Heart right ventricle (tissue), 16 donors: ENCODE results near the gene UBQLNL. TPM values are rescaled to one million over a fixed set of nuclear protein-coding genes. Genes with fewer than 3 reads are reported as not detected.
A peak's percentile ranks its signal among the peaks of the same experiment; 100 is the strongest.

Source experiments
- ATAC-seq, 8 donors: fragments of 200-7000 bp; cut with Tn5 transposase; one replicate each; pipeline ENCODE4 v1.9.1; 2020; ENCODE audit warnings: mild to moderate bottlenecking in 8 of 8, moderate library complexity in 8 of 8, moderate number of reproducible peaks in 1 of 8
- DNase-seq, 2 donors: peaks; one replicate each; pipeline ENCODE4 v3.0.0-alpha.2; 2020
- H3K27ac ChIP-seq, 10 donors: fragments of 200-600 bp; sonication (generic) in 2 of 10; one replicate each; pipeline versions ENCODE4 v1.5.0 to v1.8.0; 2020 to 2022; ENCODE audit warnings: mild to moderate bottlenecking in 3 of 10
- H3K27me3 ChIP-seq, 7 donors: fragments of 200-600 bp; one replicate each; pipeline ENCODE4 v1.8.0; 2021 to 2022; ENCODE audit warnings: mild to moderate bottlenecking in 2 of 7
- H3K36me3 ChIP-seq, 9 donors: fragments of 200-600 bp; sonication (generic) in 1 of 9; one replicate each; pipeline versions ENCODE4 v1.5.0 to v1.8.0; 2020 to 2022; ENCODE audit warnings: mild to moderate bottlenecking in 2 of 9
- H3K4me1 ChIP-seq, 9 donors: fragments of 200-600 bp; sonication (generic) in 1 of 9; one replicate each; pipeline versions ENCODE4 v1.5.0 to v1.8.0; 2020 to 2022; ENCODE audit warnings: mild to moderate bottlenecking in 4 of 9
- H3K4me3 ChIP-seq, 10 donors: fragments of 200-600 bp; sonication (generic) in 2 of 10; one replicate each; pipeline versions ENCODE4 v1.5.0 to v1.8.0; 2020 to 2022; ENCODE audit warnings: mild to moderate bottlenecking in 7 of 10, moderate library complexity in 2 of 10
- H3K9me3 ChIP-seq, 11 donors: fragments of 200-600 bp in 10 of 11; sonication (generic) in 2 of 11; one replicate each; pipeline versions ENCODE4 v1.5.0 to v1.8.0; 2013 to 2022; ENCODE audit warnings: mild to moderate bottlenecking in 2 of 11, control low read depth in 1 of 11, moderate library complexity in 1 of 11
- WGBS, 2 donors: extraction: QIAGEN DNeasy Blood & Tissue Kit; methylation state at CpG; one replicate each; pipeline ENCODE4 v1.1.7; 2013; ENCODE audit warnings: inconsistent platforms in 1 of 2; 5-methylcytosine and 5-hydroxymethylcytosine counted together
- intact Hi-C, 10 donors: fragments of 100-400 bp; cut with DNase I; formaldehyde crosslinking; loops; one replicate each; pipeline versions ENCODE4 v1.11.1 to v1.14.2; 2022
- polyA plus RNA-seq, 2 donors: library from polyadenylated mRNA; stranded (reverse); fragments of 200-250 nt; gene quantifications; one replicate each; pipeline ENCODE4 v1.2.3, GENCODE V29; 2013
- total RNA-seq, 10 donors: library from RNA; stranded (reverse); fragmentation: NEBNext Ultra II Directional in 3 of 10; extraction: Animal tissue kit (Norgen Biotek cat#: 25700) in 3 of 10; gene quantifications; one replicate each; pipeline versions ENCODE4 v1.2.1 to v1.2.4, GENCODE V29; 2021 to 2023
- TF ChIP-seq, protein P1 (sequence below), 9 donors: fragments of 200-600 bp; sonication (generic) in 2 of 9; IDR thresholded peaks; one replicate each; pipeline versions ENCODE4 v1.5.0 to v1.8.0; 2021 to 2022; ENCODE audit warnings: antibody characterized with exemption in 9 of 9, mild to moderate bottlenecking in 5 of 9, moderate library complexity in 1 of 9
- donor health status: Arrhythmogenic right ventricular cardiomyopathy.
- donor health status: ischemic (EF 13 %, LVEDD 7.1; RV severe dilation, severe dysfunction).
- donor health status: healthy with polysubstance abuse.
- donor health status: DM: no; HTN: yes; CAD: no.
- donor health status: DM: no; HTN: no; CAD: no.
- donor health status: ischemic (EF 25% LVEDD 6.9; RV normal size, moderate dysfunction).
- donor health status: ischemic (EF 25% LVEDD 5.7; RV mildly dilated, moderate dysfunction).
- donor health status: healthy.
- donor health status: DM: yes; HTN: yes; CAD: no.
- donor health status: Ischemic cardiomyopathy.
- donor health status: ischemic (EF 35%, LVEDD 5.7; RV mildly dilated, moderate dysfunction).
- donor health status: nonischemic (EF 11% LVEDD 7.7; RV severe dilation, severe dysfunction).
- donor health status: DM: yes; HTN: yes; CAD: no.
- donor health status: PGD.
- donor health status: ischemic (EF 29% LVEDD 5.4; RV normal size, mild dysfunction).
- donor health status: nonischemic (EF 23%, LVEDD 6.1; RV moderate dilation, normal function).

Gene UBQLNL
- total and polyA plus RNA-seq, 12 donors = 0.10 to 0.80 (median 0.13) TPM; not detected in 5

- intact Hi-C loops = loop anchor here in 8 of 10 donors (1.0 to 10.0 kb wide), 7 partner anchors 76 to 332 kb away; partner anchors contain the start of gene OR52N2 (in 7 of the 8)
- DNase-seq = peak in 1 of 2 donors; percentile 38
- no peak overlapping the region for H3K27ac ChIP-seq
- TF ChIP-seq, protein P1, sequence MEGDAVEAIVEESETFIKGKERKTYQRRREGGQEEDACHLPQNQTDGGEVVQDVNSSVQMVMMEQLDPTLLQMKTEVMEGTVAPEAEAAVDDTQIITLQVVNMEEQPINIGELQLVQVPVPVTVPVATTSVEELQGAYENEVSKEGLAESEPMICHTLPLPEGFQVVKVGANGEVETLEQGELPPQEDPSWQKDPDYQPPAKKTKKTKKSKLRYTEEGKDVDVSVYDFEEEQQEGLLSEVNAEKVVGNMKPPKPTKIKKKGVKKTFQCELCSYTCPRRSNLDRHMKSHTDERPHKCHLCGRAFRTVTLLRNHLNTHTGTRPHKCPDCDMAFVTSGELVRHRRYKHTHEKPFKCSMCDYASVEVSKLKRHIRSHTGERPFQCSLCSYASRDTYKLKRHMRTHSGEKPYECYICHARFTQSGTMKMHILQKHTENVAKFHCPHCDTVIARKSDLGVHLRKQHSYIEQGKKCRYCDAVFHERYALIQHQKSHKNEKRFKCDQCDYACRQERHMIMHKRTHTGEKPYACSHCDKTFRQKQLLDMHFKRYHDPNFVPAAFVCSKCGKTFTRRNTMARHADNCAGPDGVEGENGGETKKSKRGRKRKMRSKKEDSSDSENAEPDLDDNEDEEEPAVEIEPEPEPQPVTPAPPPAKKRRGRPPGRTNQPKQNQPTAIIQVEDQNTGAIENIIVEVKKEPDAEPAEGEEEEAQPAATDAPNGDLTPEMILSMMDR (IDR thresholded peaks at IDR 0.05) = peak; percentile 58 to 89 (median 83)
- no peaks in the 10 kb centered on the region for H3K9me3 ChIP-seq
- no peaks in the 10 kb centered on the region for H3K4me1 ChIP-seq
- peak in 3 of 8 donors; percentile 39 to 59 (median 55) for ATAC-seq
- H3K36me3 ChIP-seq = no peaks in the 10 kb centered on the region
- peaks cover 0 to 6% (median 0%) of the 10 kb centered on the region in 7 donors for H3K27me3 ChIP-seq
- no peak overlapping the region for H3K4me3 ChIP-seq
- WGBS, 2 donors = 32 to 43% methylated on average over 2 of the region's 2 CpGs
Measured at GRCh38 chr11:5476186-5476819, 40.2 kb downstream of the UBQLNL start.

GRCh38 chr11:5473921-5474320 is 42.6 kb downstream of the UBQLNL start:
- TF ChIP-seq, protein P1 (IDR thresholded peaks at IDR 0.05) = no peak
- Histone ChIP-seq H3K27ac (no peak overlapping the region), H3K27me3 (peaks cover 0 to 6% (median 0%) of the 10 kb centered on the region in 7 donors), H3K4me3 (no peak overlapping the region), H3K4me1 (no peaks in the 10 kb centered on the region), H3K36me3 (no peaks in the 10 kb centered on the region), H3K9me3 (no peaks in the 10 kb centered on the region)
- ATAC-seq (no peak), DNase-seq (no peak)
- intact Hi-C loops = loop anchor here in 4 of 10 donors (5.0 to 10.0 kb wide), 3 partner anchors 81 to 333 kb away; partner anchors contain the start of gene OR52N2 (in 3 of the 4)

GRCh38 chr11:5467527-5467926 is 49.0 kb downstream of the UBQLNL start:
- no peaks in the 10 kb centered on the region for H3K4me1 ChIP-seq
- DNase-seq = no peak
- intact Hi-C loops = no loop called here
- H3K9me3 ChIP-seq = no peaks in the 10 kb centered on the region
- ATAC-seq = no peak
- no peaks in the 10 kb centered on the region for H3K36me3 ChIP-seq
- WGBS, 2 donors = 34 to 38% methylated on average over 2 of the region's 2 CpGs
- TF ChIP-seq, protein P1 (IDR thresholded peaks at IDR 0.05) = no peak
- H3K27me3 ChIP-seq = peaks cover 0 to 3% (median 0%) of the 10 kb centered on the region in 7 donors
- H3K4me3 ChIP-seq = no peak overlapping the region
- no peak overlapping the region for H3K27ac ChIP-seq

Other genes with a start within 250 kb of the UBQLNL start
- gene HBE1, start 246.8 kb downstream of the UBQLNL start, total RNA-seq = not detected
- gene HBE1, start 246.8 kb downstream of the UBQLNL start, polyA plus RNA-seq = not detected
- not detected for gene OR51B4, start 214.8 kb downstream of the UBQLNL start, total RNA-seq
- not detected for gene OR51B4, start 214.8 kb downstream of the UBQLNL start, polyA plus RNA-seq
- gene OR51B2, start 192.4 kb downstream of the UBQLNL start, total RNA-seq = not detected
- gene OR51B2, start 192.4 kb downstream of the UBQLNL start, polyA plus RNA-seq = not detected
- gene OR51B5, start 173.2 kb downstream of the UBQLNL start, total RNA-seq = under 1 TPM in 2 of 10 donors, not detected in 8; 0.25 to 0.46 TPM
- not detected for gene OR51B5, start 173.2 kb downstream of the UBQLNL start, polyA plus RNA-seq
- not detected for gene OR51B6, start 165.2 kb downstream of the UBQLNL start, total RNA-seq
- not detected for gene OR51B6, start 165.2 kb downstream of the UBQLNL start, polyA plus RNA-seq
- gene OR51M1, start 132.9 kb downstream of the UBQLNL start, total RNA-seq = not detected
- gene OR51M1, start 132.9 kb downstream of the UBQLNL start, polyA plus RNA-seq = not detected
- not detected for gene OR51Q1, start 94.6 kb downstream of the UBQLNL start, total RNA-seq
- not detected for gene OR51Q1, start 94.6 kb downstream of the UBQLNL start, polyA plus RNA-seq
- gene OR51I1, start 75.2 kb downstream of the UBQLNL start, total RNA-seq = under 1 TPM in 1 of 10 donors, not detected in 9; 0.28 TPM
- not detected for gene OR51I1, start 75.2 kb downstream of the UBQLNL start, polyA plus RNA-seq
- gene OR51I2, start 67.4 kb downstream of the UBQLNL start, total RNA-seq = not detected
- not detected for gene OR51I2, start 67.4 kb downstream of the UBQLNL start, polyA plus RNA-seq
- gene OR52D1, start 28.0 kb downstream of the UBQLNL start, total RNA-seq = not detected
- not detected for gene OR52D1, start 28.0 kb downstream of the UBQLNL start, polyA plus RNA-seq
- gene UBQLN3, start 6.7 kb downstream of the UBQLNL start, total RNA-seq = under 1 TPM in 3 of 10 donors, not detected in 7; 0.20 to 0.32 (median 0.24) TPM
- gene UBQLN3, start 6.7 kb downstream of the UBQLNL start, polyA plus RNA-seq = not detected
- gene OR52H1, start 31.8 kb upstream of the UBQLNL start, total RNA-seq = not detected
- gene OR52H1, start 31.8 kb upstream of the UBQLNL start, polyA plus RNA-seq = not detected
- not detected for gene OR52B6, start 64.2 kb upstream of the UBQLNL start, total RNA-seq
- not detected for gene OR52B6, start 64.2 kb upstream of the UBQLNL start, polyA plus RNA-seq
- gene TRIM6, start 79.9 kb upstream of the UBQLNL start, total RNA-seq = 1 to 10 TPM in 5 of 10 donors, under 1 TPM in 5; 0.38 to 2.2 (median 1.0) TPM
- under 1 TPM; 0.52 to 0.95 TPM for gene TRIM6, start 79.9 kb upstream of the UBQLNL start, polyA plus RNA-seq
- 1 to 10 TPM in 9 of 10 donors, under 1 TPM in 1; 0.66 to 6.5 (median 2.0) TPM for gene TRIM34, start 108.3 kb upstream of the UBQLNL start, total RNA-seq
- 1 to 10 TPM; 1.8 to 1.9 TPM for gene TRIM34, start 108.3 kb upstream of the UBQLNL start, polyA plus RNA-seq
- 10 to 100 TPM in 2 of 10 donors, 1 to 10 TPM in 8; 3.1 to 12.6 (median 7.8) TPM for gene TRIM5, start 168.4 kb upstream of the UBQLNL start, total RNA-seq
- 1 to 10 TPM; 6.4 to 6.5 TPM for gene TRIM5, start 168.4 kb upstream of the UBQLNL start, polyA plus RNA-seq
- gene TRIM22, start 173.1 kb upstream of the UBQLNL start, total RNA-seq = 10 to 100 TPM; 11.7 to 52.6 (median 17.6) TPM
- 10 to 100 TPM in 1 of 2 donors, 1 to 10 TPM in 1; 8.1 to 27.1 TPM for gene TRIM22, start 173.1 kb upstream of the UBQLNL start, polyA plus RNA-seq
- not detected for gene OR56B1, start 219.7 kb upstream of the UBQLNL start, total RNA-seq
- not detected for gene OR56B1, start 219.7 kb upstream of the UBQLNL start, polyA plus RNA-seq
- gene OR52N4, start 237.5 kb upstream of the UBQLNL start, total RNA-seq = under 1 TPM in 1 of 10 donors, not detected in 9; 0.32 TPM
- gene OR52N4, start 237.5 kb upstream of the UBQLNL start, polyA plus RNA-seq = not detected